GM21723 (cell line): ENCODE measurements around the gene FAM13A.
"Not testable (repeated sequence)": the region's sequence is repeated elsewhere in the genome, so short reads cannot be mapped to it uniquely, and the experiment has no call there.

Experiments
- ATAC-seq: cut with Tn5 transposase; IDR thresholded peaks from one replicate; pipeline ENCODE4 v1.9.1; 2021; ENCODE audit warnings: mild to moderate bottlenecking, moderate library complexity; ENCODE audit not compliant: unreplicated experiment

The FAM13A gene

GRCh38 chr4:89044147-89044900 is 12.7 kb downstream of the FAM13A start:
- ATAC-seq = no peak

GRCh38 chr4:89042055-89042454 is 14.9 kb downstream of the FAM13A start:
- ATAC-seq = no peak

GRCh38 chr4:89039730-89040338 is 17.2 kb downstream of the FAM13A start:
- no peak for ATAC-seq

- ATAC-seq = no peak
Measured at GRCh38 chr4:89036535-89036934, 20.4 kb downstream of the FAM13A start.

- no peak for ATAC-seq
Measured at GRCh38 chr4:89031272-89031671, 25.7 kb downstream of the FAM13A start.

- no peak for ATAC-seq
Measured at GRCh38 chr4:89029591-89029990, 27.4 kb downstream of the FAM13A start.

- no peak for ATAC-seq
Measured at GRCh38 chr4:89026542-89026941, 30.4 kb downstream of the FAM13A start.

GRCh38 chr4:89024051-89024675 is 32.8 kb downstream of the FAM13A start:
- ATAC-seq = peak; percentile 94

- ATAC-seq = no peak
Measured at GRCh38 chr4:89023140-89023539, 33.8 kb downstream of the FAM13A start.

GRCh38 chr4:89022426-89023128 is 34.4 kb downstream of the FAM13A start:
- ATAC-seq = no peak

GRCh38 chr4:89021684-89022083 is 35.3 kb downstream of the FAM13A start:
- no peak for ATAC-seq

GRCh38 chr4:89021062-89021461 is 35.9 kb downstream of the FAM13A start:
- ATAC-seq = no peak

- ATAC-seq = not testable (repeated sequence)
Measured at GRCh38 chr4:89014897-89015296, 42.1 kb downstream of the FAM13A start.

GRCh38 chr4:89009761-89010369 is 47.1 kb downstream of the FAM13A start:
- ATAC-seq = no peak

- ATAC-seq = no peak
Measured at GRCh38 chr4:89009115-89009514, 47.9 kb downstream of the FAM13A start.

- no peak for ATAC-seq
Measured at GRCh38 chr4:89008166-89008565, 48.8 kb downstream of the FAM13A start.

- no peak for ATAC-seq
Measured at GRCh38 chr4:89007338-89007939, 49.5 kb downstream of the FAM13A start.

- no peak for ATAC-seq
Measured at GRCh38 chr4:89006307-89006706, 50.7 kb downstream of the FAM13A start.

- not testable (repeated sequence) for ATAC-seq
Measured at GRCh38 chr4:89005066-89005465, 51.9 kb downstream of the FAM13A start.

- ATAC-seq = no peak
Measured at GRCh38 chr4:89001647-89002445, 55.1 kb downstream of the FAM13A start.
